Left lung (tissue), 10 donors: ENCODE measurements around the gene ANKRD40. TPM values are rescaled to one million over a fixed set of nuclear protein-coding genes. Genes with fewer than 3 reads are reported as not detected.

Source experiments
- ATAC-seq: fragments of 200-7000 bp; cut with Tn5 transposase; one replicate; pipeline ENCODE4 v1.9.1; 2020; ENCODE audit warnings: moderate library complexity
- DNase-seq, 4 donors: peaks; one replicate each; pipeline ENCODE4 v3.0.0-alpha.2; 2013 to 2020
- H3K27ac ChIP-seq, 2 donors: fragments of 200-600 bp; sonication (generic) in 1 of 2; one replicate each; pipeline versions ENCODE4 v1.5.0 to v1.8.0; 2020 to 2021
- H3K27me3 ChIP-seq, 2 donors: fragments of 200-600 bp; sonication (generic) in 1 of 2; one replicate each; pipeline versions ENCODE4 v1.5.0 to v1.8.0; 2020 to 2021
- H3K36me3 ChIP-seq, 2 donors: fragments of 200-600 bp; sonication (generic) in 1 of 2; one replicate each; pipeline versions ENCODE4 v1.5.0 to v1.8.0; 2020 to 2021
- H3K4me1 ChIP-seq, 2 donors: fragments of 200-600 bp; one replicate each; pipeline ENCODE4 v1.8.0; 2021
- H3K4me3 ChIP-seq, 2 donors: fragments of 200-600 bp; sonication (generic) in 1 of 2; one replicate each; pipeline versions ENCODE4 v1.5.0 to v1.8.0; 2020 to 2021; ENCODE audit warnings: mild to moderate bottlenecking in 1 of 2
- H3K9me3 ChIP-seq, 2 donors: fragments of 200-600 bp; sonication (generic) in 1 of 2; one replicate each; pipeline versions ENCODE4 v1.5.0 to v1.8.0; 2020 to 2021
- CTCF ChIP-seq, 2 donors: fragments of 200-600 bp; sonication (generic) in 1 of 2; IDR thresholded peaks; one replicate each; pipeline versions ENCODE4 v1.5.0 to v1.8.0; 2021; ENCODE audit warnings: antibody characterized with exemption in 2 of 2
- intact Hi-C, 2 donors: fragments of 100-400 bp; cut with DNase I; formaldehyde crosslinking; loops; one replicate each; pipeline versions ENCODE4 v1.11.2 to v1.14.2; 2022
- polyA plus RNA-seq, 6 donors: library from polyadenylated mRNA; unstranded; fragments of 120-200 nt; gene quantifications; one replicate each; pipeline ENCODE4 v1.2.1, GENCODE V29; 2013; ENCODE audit not compliant: insufficient read length in 6 of 6
- total RNA-seq, 2 donors: library from RNA; stranded (reverse); fragmentation: NEBNext Ultra II Directional; extraction: Animal tissue kit (Norgen Biotek cat#: 25700); gene quantifications; one replicate each; pipeline ENCODE4 v1.2.1, GENCODE V29; 2021
- donor health status: DM: no; HTN: yes; CAD: no.
- donor health status: DM: no; HTN: no; CAD: no.

The ANKRD40 gene
- total and polyA plus RNA-seq, 8 donors = 42.2 to 52.0 (median 46.6) TPM

GRCh38 chr17:50721194-50722010 lies 13.7 kb upstream of the ANKRD40 start:
- Histone ChIP-seq H3K27ac (peak overlapping the region in 1 of 2 donors; percentile 95), H3K4me1 (peaks cover 26 to 73% of the 10 kb centered on the region in 2 donors), H3K27me3 (no peaks in the 10 kb centered on the region), H3K36me3 (no peaks in the 10 kb centered on the region), H3K4me3 (peak overlapping the region; percentile 71 to 96), H3K9me3 (no peaks in the 10 kb centered on the region)
- TF ChIP-seq CTCF (IDR thresholded peaks at IDR 0.05) = no peak
- DNase-seq = no peak
- intact Hi-C loops = no loop called here
- ATAC-seq = no peak

GRCh38 chr17:50719924-50720794 lies 12.4 kb upstream of the ANKRD40 start:
- TF ChIP-seq CTCF (IDR thresholded peaks at IDR 0.05) = no peak
- Histone ChIP-seq H3K36me3 (no peaks in the 10 kb centered on the region), H3K9me3 (no peaks in the 10 kb centered on the region), H3K27ac (peak overlapping the region; percentile 95 to 98), H3K4me1 (peaks cover 19 to 67% of the 10 kb centered on the region in 2 donors), H3K4me3 (peak overlapping the region; percentile 71 to 96), H3K27me3 (no peaks in the 10 kb centered on the region)
- DNase-seq = peak in 1 of 4 donors; percentile 32
- ATAC-seq = peak; percentile 29
- intact Hi-C loops = no loop called here

GRCh38 chr17:50719144-50719923 lies 11.6 kb upstream of the ANKRD40 start, which contains the start of gene LUC7L3:
Gene LUC7L3, plus strand, starts transcription at chr17:50719603. Its CDS starts 130 bp downstream, at chr17:50719733.
- no peaks in the 10 kb centered on the region for H3K27me3 ChIP-seq
- peak within 1 kb of the TSS; percentile 95 to 98 for H3K27ac ChIP-seq
- no peak for TF ChIP-seq CTCF (IDR thresholded peaks at IDR 0.05)
- no peaks in the 10 kb centered on the region for H3K9me3 ChIP-seq
- ATAC-seq (peak; percentile 97), DNase-seq (peak; percentile 93 to 99 (median 95))
- H3K4me1 ChIP-seq = peaks cover 19 to 59% of the 10 kb centered on the region in 2 donors
- peak within 1 kb of the TSS; percentile 71 to 96 for H3K4me3 ChIP-seq
- intact Hi-C loops = no loop called here
- no peaks in the 10 kb centered on the region for H3K36me3 ChIP-seq

- ATAC-seq (no peak), DNase-seq (no peak)
- intact Hi-C loops = no loop called here
- peaks cover 0 to 20% of the 10 kb centered on the region in 2 donors for H3K4me1 ChIP-seq
- no peak for TF ChIP-seq CTCF (IDR thresholded peaks at IDR 0.05)
- H3K9me3 ChIP-seq = no peaks in the 10 kb centered on the region
- H3K27ac ChIP-seq = no peak overlapping the region
- H3K4me3 ChIP-seq = no peak overlapping the region
- no peaks in the 10 kb centered on the region for H3K27me3 ChIP-seq
- H3K36me3 ChIP-seq = no peaks in the 10 kb centered on the region
Measured at GRCh38 chr17:50715471-50715870, 7.8 kb upstream of the ANKRD40 start.
